Stimulated activated CD4-positive, alpha-beta T cell treated with anti-CD3 and anti-CD28 coated beads, Interleukin-15, amount 100 ng/mL, for 24 hours (primary cell): ENCODE results near the gene AGAP9.
"Not testable (repeated sequence)": the region's sequence is repeated elsewhere in the genome, so short reads cannot be mapped to it uniquely, and the experiment has no call there.

Experiments used
- DNase-seq: peaks from one replicate; pipeline ENCODE4 v3.0.0-alpha.2; 2020

AGAP9 gene

DNA sequence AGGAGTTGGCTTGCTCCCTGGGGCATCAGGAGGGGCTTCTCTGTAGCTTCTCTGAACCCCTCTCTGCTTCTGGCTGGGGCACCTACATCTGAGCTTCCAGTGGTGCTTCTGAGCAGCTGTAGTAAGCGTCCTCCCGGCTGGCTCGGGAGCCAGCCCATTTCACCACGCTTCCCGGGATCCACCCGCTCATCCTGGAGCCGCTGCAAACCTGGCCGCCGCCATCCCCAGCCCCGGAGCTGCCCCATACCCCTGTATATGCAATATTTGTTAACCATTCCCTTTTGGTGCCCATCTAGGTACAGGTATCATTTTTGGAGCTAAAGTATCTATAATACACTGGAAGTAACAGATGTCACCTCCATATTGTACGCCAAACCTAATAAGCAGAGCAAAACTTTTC is 38.7 kb downstream of the AGAP9 start:
- not testable (repeated sequence) for DNase-seq

DNA sequence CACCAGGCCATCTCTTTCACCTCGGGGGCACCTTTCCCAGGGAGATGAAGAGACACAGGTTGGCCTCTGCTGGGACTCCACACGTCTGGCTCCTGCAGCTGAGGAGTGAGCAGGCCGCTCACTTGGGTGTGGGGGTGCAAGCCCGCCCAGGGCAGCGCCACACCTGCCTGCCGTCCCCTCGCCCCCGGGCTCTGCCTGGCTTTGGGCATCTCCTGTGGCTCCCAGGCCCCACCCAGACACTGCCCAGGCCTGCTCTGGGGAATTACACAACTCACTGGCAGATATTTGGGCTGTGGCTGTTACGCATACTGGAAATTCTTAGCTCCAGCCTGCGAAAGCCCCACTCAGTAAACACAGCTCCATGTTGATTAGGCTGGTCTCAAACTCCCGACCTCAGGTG is 39.5 kb downstream of the AGAP9 start, which contains the start of gene ANXA8:
Gene ANXA8, minus strand, starts transcription at position 193 of the 400 bp plus-strand sequence. Its CDS starts 182 bp downstream, at position 11.
- not testable (repeated sequence) for DNase-seq

DNA sequence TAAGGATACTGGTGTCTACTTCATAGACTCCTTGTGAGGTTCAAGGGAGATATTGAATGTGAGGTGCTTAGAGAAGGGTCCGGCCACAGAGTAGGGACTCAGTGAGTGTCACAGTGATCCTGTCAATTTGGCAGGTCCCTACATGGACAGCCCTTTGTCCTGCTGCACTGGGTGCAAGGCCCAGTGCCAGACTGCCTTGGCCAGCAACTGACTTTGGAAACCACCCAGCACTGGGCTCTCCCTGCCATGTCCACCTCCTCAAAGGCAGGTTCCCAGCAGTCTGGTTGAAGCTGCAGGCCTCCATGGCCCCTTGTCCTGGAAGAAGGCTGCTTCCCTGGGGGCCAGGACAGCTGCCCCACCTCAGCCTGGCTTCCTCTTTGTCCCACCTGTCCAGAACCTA is 41.1 kb downstream of the AGAP9 start:
- DNase-seq = not testable (repeated sequence)

DNA sequence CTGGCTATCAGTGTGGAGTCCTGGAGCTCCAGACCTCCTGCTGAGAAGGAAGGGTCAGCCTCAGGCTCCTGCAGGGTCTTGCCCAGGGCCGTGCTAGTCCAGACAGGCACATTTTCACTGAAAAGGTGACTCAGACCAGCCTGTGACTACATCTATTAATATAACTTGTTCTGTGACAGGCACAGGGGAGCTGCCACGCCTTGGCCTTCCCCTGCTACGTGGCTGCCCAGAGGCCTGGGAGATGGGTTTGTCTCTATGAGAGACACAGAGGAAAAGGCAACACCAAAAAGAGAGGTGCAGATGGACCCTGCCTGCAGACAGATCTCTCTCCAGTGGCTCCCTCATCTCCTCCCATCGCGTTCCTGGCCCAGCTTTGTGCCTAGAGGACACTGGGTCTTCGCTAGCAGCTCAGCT is 41.7 kb downstream of the AGAP9 start:
- not testable (repeated sequence) for DNase-seq

DNA sequence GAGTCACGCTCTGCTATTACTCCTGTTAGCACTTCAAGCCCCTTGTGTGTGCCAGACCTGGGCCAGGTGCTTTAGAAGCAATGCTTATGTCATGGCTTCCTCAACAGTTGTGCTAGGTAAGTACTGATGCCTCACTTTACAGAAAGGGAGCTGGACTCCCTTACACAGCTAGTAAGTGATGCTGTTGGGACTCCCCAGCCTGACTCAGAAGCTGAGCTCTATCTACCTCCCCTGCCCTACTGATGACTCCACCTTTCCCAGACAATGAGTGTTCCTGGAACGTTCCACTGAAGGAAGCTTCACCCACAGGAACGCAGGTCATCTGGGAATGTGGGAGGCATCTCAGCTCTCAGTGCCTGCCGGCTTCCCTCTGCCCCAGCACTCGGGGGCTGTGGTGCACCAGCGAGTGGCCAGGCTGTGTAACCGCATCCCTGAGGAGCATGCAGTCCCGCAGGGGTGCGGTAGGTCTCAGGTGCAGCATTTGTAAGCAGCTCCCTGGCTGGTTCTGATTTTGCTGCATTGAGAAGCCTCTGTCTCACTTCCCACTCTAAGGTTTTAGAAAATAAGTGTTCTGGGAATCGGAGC is 42.2 kb downstream of the AGAP9 start:
- DNase-seq = not testable (repeated sequence)

DNA sequence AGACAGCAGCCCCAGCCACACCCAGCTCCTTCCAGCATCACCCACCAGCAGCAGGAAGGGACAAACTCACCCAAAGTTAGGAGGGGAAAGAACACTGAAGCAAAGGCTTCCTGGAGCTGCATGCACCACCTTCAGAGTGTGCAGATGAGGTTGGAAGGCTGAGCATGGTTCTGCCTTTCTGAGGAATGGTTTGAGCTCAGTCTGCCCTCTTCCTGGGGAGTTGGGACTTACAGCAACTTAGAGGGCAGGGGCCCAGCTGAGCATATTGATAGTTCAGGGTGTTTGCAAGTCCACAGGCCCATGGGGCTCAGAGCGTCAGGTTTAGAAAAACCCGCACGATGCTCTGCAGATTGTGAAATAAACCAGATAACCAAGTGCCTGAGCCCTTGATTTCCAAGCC is 43.3 kb downstream of the AGAP9 start:
- not testable (repeated sequence) for DNase-seq

DNA sequence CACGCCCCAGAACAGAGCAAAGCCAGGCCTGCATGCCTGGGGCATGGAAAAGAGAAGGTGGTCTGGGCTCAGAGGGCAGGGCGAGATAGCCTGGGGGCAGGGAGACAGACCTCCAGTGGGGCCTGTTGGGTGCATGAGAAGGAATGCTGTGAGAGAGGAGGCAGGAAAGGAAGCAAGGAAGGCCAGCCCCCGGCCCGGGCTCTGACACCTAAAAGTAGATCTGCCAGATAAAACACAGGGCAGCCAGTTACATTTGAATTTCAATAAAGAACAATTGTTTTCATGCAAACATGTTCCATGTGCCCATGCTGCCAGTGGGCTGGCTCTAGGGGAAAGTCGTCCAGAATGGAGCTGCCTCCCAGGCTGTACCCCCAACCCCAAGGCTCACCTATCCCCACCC is 45.3 kb downstream of the AGAP9 start:
- DNase-seq = not testable (repeated sequence)

DNA sequence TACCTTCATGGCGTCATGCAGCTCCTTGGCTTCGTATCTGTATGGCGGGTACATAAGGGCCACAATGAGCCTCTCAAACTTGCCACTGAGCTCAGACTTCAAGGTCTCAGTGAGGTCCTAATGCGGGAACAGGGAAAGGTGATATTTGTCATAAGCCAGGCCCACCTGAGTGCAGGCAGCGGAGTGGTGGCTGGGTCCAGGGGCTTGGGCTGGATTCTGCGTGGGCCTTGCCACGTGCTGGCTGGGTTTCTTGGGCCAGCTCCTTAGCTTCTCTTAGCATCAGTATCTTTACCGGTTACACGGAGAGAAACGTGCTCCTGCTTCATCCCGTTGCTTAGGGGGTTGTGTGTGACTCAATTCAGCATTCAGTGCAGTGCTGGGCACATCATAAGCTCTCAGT is 46.4 kb downstream of the AGAP9 start:
- not testable (repeated sequence) for DNase-seq

DNA sequence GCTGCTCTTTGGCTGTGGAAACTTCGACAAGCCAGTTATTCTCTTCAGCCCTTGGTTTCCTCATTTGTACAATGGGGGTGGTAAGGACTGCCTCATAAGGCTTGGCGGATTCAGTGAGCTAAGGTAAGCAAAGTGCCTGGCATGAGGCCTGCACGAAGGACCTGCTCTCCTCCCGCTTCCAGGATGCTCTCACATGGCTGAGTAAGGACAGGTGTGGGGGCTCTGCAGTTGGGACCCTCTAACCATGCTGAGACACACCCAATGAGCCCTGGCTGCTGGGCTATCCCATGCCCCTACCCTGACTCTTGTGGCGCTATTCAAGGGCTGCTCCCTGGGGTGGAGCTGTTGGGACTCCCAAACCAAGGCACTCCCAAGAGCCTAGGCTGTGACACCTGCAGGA is 48.3 kb downstream of the AGAP9 start:
- DNase-seq = not testable (repeated sequence)

DNA sequence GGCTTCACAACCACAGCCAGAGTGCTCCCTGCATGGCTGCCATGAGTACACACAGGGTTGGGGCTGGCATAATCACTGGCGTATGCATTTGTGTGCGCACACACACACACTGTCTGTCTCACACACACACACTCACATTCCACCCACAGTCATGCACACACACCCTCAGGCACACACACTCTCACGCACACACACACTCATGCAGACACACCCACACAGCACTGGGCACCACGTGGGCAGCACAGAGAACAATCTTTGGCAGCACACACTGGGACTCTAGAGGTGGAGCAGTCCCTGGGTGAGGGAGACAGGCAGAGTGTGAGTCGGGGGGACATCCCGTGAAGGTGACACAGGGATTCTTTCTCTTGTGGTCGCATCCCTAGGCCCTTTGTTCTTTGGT is 49.9 kb downstream of the AGAP9 start:
- DNase-seq = not testable (repeated sequence)

DNA sequence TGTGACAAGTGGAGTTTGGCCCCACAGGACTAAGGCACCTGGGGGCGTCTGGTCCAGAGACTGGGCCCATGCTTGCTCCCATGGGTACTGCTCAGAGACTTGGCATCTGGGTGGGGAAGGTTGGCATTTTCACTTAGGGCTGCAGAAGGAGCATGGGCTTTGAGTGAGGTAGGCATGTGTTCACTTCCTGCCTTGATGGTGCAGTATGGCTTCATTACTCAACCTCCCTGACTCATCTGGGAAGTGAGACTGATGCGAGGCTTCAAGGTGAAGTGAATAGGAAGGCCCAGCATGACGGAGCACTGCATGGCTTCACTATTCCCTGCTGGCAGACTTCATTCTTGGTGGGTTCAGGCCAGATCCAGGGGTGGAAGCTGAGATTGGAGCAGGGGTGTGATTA is 50.8 kb downstream of the AGAP9 start:
- DNase-seq = not testable (repeated sequence)

DNA sequence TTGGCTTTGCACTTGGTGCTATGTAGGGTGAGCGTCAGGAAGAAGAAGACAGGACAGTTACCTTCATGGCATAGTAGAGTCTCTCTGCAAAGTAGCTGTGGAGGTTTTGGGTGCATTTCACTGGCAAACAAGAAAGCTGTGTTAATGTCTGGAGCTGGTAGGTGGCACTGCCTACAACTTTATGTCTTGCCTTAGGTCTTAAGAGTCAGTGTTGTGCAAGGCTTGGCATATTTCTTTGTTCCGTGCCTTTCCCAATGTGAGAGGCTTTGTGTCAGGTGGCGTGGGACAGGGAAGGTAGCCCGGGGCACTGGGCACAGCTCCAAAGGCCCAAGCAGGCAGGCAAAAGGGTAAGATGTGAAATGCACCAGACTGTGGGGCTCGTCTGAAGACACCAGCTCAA is 51.4 kb downstream of the AGAP9 start:
- DNase-seq = not testable (repeated sequence)

DNA sequence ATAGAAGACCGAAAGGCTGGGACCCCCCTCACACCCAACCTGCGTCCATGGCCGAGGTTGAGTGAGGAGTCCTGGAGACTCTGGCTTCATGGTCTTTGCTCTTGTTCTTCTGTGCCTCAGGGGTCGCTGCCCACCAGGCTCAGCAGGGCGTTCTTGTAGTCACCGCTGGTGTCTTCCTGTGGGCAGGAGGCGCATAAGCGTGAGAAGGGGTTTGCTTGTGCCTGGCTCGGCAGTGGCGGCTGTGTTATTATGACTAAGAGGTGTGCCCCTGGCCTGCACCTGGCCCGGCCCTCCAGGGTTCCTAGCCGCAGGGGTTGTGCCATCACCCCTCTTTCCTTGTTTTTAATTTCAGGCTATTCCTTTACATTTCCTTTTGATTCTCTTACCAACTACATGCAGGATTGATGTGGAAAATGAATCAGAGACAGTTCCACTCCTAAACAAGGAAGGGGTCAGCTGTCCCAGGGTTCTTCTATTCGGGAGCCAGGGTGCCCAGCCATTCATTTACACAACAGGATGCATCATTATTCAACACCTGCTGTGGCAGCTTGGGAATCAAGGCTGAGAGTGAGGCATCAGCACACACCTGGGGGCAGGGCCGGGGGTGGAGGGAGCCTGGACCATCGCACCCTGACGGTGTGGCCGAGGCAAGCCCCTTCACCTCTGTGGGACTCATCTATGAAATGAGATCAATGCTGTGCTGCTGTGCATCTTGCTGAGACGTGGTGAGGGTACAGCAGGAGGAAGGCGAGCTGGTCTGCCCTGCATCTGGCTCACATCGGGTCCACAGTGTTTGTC is 54.5 kb downstream of the AGAP9 start:
- DNase-seq = not testable (repeated sequence)

DNA sequence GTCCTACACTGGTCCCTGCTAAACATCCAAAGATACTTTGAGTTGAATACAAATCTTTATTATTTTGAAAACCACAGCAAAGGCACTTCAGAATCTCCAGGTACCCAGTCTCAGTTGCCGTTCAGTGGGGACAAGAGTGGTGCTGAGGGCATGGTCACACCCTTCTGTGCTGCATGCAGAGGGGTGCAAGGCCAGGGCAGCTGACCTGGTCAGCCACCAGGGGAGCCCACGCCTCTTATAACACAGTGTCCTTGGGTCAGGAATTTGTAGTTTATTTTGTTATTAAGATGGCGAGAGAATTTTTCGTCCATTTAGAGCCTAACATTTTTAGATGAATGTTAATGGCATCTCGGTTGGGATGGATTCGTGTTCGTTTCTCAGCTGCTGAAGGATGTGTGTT is 55.5 kb downstream of the AGAP9 start:
- not testable (repeated sequence) for DNase-seq

DNA sequence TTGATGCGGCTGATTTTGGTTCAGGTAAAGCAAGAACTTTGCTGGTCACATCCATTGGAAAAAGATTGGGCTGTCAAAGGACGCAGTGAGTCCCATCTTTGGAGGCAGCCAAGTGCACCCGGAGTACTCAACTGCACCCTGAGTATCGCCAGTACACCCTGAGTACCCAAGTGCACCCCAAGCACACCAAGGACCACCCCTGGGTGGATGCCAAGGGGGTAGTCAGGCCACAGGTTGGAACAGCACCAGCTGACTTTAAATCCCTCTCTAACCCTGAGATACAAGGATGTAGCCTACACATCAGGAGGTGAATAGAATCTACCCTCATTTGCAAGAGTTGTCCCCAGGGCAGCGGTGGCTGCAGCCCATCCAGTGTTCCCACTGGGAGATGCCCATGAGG is 56.0 kb downstream of the AGAP9 start:
- not testable (repeated sequence) for DNase-seq

DNA sequence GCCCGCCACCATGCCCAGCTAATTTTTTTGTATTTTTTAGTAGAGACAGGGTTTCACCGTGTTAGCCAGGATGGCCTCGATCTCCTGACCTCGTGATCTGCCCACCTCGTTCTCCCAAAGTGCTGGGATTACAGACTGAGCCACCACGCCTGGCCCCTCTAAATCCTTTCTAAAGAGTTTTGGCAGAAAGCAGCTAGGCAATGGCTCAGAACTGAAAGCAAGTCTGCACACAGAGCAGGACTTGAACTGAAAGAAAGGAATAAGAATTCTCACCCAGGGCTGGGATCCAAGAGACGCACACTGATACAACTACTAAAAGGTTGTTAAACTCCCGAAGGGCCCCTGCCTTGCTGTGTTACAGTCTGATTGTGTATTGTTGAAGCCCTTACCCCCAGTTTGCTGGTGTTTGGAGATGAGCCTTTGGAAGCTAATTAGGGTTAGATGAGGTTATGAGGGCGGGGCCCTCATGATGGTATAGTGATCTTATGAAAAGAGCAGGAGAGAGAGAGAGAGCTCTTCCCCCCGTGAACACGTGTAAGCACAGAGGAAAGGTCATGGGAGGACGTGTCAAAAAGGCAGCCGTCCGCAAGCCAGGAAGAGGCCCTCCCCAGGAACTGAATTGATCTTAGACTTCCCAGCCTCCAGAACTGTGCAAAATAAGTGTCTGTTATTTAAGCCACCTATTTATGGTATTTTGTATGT is 58.1 kb downstream of the AGAP9 start:
- not testable (repeated sequence) for DNase-seq

DNA sequence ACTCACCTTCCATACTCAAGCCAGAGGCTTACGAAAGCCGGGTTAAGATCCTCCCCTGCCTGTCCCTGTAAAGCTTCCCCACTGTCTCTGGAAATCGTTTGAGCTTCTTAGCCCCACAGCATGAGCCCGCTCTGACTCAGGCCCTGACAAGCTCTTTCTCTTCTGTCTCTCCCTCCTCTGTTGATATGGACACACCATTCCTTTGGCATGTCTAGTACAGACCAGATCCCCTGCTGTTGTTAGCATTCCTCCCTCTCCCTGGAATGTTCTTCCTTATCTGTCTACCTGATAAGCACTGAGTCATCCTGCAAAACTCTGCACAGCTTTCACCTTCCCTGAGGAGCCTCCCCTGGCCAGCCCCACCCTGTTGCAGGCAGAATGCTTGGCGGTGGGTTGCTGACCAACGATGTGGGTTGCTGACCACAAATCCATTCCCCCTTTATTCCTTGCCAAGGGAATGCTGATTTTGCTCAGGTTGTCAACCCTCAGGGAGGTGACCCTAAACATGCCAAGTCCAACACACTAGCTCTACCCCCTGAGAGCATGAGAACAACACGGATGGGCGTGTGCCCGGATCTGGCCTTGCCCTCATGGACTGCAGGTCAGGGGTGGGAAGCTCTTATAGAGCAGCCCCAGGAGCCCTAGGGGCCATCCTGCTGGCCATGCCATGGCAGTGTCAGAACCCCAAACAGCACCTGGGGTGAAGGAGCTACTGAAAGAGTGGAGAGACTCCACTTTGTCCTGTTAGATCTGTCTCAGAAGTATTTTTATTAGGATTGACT is 60.7 kb downstream of the AGAP9 start:
- not testable (repeated sequence) for DNase-seq

DNA sequence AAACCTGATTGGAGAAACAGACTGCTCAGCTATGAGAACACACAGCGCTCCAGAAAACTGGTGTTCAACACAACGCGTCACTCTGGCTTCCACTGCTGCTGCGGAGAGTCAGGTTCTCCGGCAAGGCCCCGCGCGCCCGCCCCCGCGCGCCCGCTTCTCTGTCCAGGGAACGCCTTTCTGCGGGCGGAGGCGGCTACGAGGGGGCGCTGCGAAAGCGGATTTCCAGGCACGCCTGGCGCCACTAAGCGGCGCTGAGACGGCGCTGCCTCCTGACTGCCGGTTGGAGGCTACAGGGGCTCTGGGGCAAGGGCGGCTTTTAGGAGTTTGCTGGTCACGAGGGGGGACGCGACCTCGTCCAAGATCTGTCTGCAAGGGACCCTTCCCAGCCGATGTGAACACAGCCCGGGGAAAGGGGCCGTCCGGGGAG is 62.2 kb downstream of the AGAP9 start:
- DNase-seq = peak; percentile 58

DNA sequence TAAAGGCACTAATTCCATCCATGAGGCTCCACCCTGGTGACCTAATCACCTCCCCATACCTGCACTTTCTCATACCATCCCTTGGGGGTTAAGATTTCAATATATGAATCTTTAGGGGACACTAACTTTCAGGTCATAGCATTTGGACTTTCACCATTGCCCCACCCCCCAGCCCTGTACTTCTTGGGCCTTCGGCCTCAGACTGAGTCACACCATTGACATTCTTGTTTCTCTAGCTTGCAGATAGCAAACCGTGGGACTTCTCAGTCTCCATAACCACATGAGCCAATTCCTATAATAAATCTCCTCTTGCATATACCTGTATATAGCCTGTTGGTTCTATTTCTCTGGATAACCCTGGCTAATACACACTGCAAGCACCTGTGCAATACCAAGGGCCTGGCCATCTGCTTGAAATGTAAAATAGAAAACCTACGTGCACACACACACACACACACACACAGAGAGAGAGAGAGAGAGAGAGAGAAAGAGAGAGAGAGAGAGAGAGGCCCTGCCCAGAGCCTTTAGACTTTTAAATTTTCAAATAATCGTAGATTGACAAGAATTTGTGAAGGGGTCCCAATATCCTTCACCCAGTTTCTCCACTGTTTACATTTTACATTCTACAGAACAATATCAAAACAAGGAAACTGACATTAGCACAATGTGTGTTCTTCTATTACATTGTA is 64.8 kb downstream of the AGAP9 start:
- no peak for DNase-seq

DNA sequence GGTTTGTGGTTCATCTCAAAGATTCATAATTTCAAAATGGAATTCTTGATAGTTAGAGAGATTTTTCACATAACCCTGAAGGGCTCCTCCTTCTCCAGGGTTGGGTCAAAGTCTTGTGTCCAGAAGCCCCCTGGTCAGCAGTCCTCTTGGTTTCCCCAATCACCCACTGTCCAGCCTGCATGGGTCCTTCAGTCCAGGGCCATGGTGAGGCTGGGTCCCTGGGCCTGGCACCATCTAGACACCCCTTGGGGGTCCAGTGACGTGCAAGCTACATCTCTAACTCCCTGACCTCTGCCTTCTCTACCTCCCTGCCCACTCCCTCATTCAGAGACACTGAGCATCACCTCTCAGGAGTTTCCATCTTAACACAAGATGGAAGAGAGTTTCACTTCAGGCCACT is 65.6 kb downstream of the AGAP9 start:
- no peak for DNase-seq

DNA sequence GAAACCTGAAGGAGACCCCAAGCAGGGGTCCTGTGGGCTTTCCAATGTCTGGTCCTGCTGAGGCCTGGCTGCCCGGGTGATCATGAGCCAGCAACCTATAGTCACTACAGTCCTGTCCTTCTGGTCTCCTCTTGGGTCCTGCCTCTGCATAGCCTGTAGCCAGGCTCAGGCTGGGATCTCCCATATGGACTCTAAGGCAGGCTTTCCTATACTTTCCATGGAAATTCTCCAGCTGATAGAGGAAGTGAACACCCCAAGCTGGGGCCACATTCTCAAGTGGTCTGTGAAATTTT is 66.0 kb downstream of the AGAP9 start:
- DNase-seq = no peak

DNA sequence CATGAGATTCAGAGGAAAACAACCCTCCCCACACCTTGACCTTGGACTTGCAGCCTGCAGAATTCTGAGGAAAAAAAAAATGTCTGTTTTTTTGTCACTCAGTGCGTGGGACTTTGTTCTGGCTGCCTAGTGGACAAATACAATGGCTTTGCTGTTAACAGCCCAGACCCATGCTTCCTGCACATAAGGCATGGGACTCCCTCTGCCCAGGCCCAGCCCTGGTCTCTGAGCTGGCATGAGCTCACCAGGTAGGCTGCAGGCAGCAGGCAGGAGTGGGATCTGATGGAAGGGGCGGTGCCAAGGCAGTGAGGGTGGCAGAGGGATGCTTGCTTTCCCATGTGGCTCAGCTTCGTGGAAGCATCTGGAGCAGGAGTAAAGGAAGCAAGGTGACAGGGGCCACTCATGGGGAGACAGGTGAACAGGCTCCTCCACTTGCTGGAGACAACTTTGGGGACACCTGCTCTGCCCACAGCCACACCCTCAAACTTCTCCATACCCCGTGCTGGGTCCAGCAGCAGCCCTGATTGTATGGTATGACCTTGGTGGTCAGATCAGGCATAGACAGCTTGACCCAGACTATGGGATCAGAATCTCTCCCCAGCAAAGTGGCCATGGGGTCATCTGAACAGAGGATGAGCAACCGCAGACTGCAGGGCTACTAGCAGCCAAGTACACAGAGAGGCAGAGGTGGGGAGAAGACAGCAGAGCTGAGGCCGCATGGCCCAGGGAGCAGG is 66.5 kb downstream of the AGAP9 start:
- no peak for DNase-seq
